Loucy (cell line): ENCODE data around the gene CDC42BPA.

ENCODE experiments used
- H2AFZ ChIP-seq: fragments of 200-600 bp; sonication (generic); 2 replicates; pipeline ENCODE4 v1.6.0; 2016; ENCODE audit warnings: antibody characterized with exemption, mild to moderate bottlenecking, low read length, moderate library complexity
- H3F3A ChIP-seq: fragments of 200-600 bp; 2 replicates; pipeline ENCODE4 v1.6.0; 2016; ENCODE audit warnings: antibody characterized with exemption, low read depth, mild to moderate bottlenecking
- H3K27me3 ChIP-seq: fragments of 200-600 bp; sonication (generic); 2 replicates; pipeline ENCODE4 v1.6.1; 2014; ENCODE audit warnings: low read length, mild to moderate bottlenecking; ENCODE audit not compliant: insufficient read depth, poor library complexity, severe bottlenecking
- H3K36me3 ChIP-seq: fragments of 200-600 bp; sonication (generic); 2 replicates; pipeline ENCODE4 v1.6.1; 2016; ENCODE audit warnings: low read length; ENCODE audit not compliant: insufficient read depth
- H3K4me1 ChIP-seq: fragments of 200-600 bp; sonication (generic); 2 replicates; pipeline ENCODE4 v1.5.1; 2014; ENCODE audit warnings: low read length, mild to moderate bottlenecking; ENCODE audit not compliant: insufficient read depth, poor library complexity, severe bottlenecking
- H3K4me2 ChIP-seq: fragments of 200-600 bp; sonication (generic); 2 replicates; pipeline ENCODE4 v1.6.0; 2014; ENCODE audit warnings: antibody characterized with exemption, low read length, low read depth, mild to moderate bottlenecking; ENCODE audit not compliant: poor library complexity, severe bottlenecking
- H3K4me3 ChIP-seq: fragments of 200-600 bp; sonication (generic); 2 replicates; pipeline ENCODE4 v1.5.1; 2014; ENCODE audit warnings: low read length, mild to moderate bottlenecking, mixed read lengths; ENCODE audit not compliant: poor library complexity, severe bottlenecking
- H3K79me2 ChIP-seq: fragments of 200-600 bp; sonication (generic); 2 replicates; pipeline ENCODE4 v1.6.1; 2014; ENCODE audit warnings: low read length; ENCODE audit not compliant: insufficient read depth
- H3K9ac ChIP-seq: fragments of 200-600 bp; sonication (generic); 2 replicates; pipeline ENCODE4 v1.6.0; 2014; ENCODE audit warnings: mild to moderate bottlenecking, low read depth, low read length, moderate library complexity; ENCODE audit not compliant: poor library complexity, severe bottlenecking
- H3K9me2 ChIP-seq: fragments of 200-600 bp; sonication (generic); replicated peaks from 2 replicates; pipeline ENCODE4 v1.6.1; 2016; ENCODE audit warnings: low read depth, low read length, mixed read lengths
- H3K9me3 ChIP-seq: fragments of 200-600 bp; sonication (generic); 2 replicates; pipeline ENCODE4 v1.6.1; 2014; ENCODE audit warnings: mild to moderate bottlenecking, antibody characterized with exemption, low read length, low read depth; ENCODE audit not compliant: insufficient read depth
- H4K20me1 ChIP-seq: fragments of 200-600 bp; sonication (generic); 2 replicates; pipeline ENCODE4 v1.6.0; 2014; ENCODE audit warnings: antibody characterized with exemption, low read length, mild to moderate bottlenecking; ENCODE audit not compliant: insufficient read depth, poor library complexity, severe bottlenecking
- EZH2phosphoT487 ChIP-seq: fragments of 200-600 bp; IDR thresholded peaks from 2 replicates; pipeline ENCODE4 v1.6.1; 2018; ENCODE audit warnings: antibody characterized with exemption, mild to moderate bottlenecking, moderate library complexity, borderline replicate concordance
- TF ChIP-seq, protein P1 (sequence below): fragments of 200-600 bp; sonication (generic); conservative IDR thresholded peaks from 2 replicates; pipeline ENCODE4 v1.5.1; 2014; ENCODE audit warnings: mild to moderate bottlenecking, antibody characterized with exemption, low read length

CDC42BPA gene

GRCh38 chr1:226995365-226996332, 322.6 kb downstream of the CDC42BPA start:
- H3K9ac ChIP-seq = no peak overlapping the region
- no peaks in the 10 kb centered on the region for H3F3A ChIP-seq
- no peaks in the 10 kb centered on the region for H3K9me3 ChIP-seq
- no peak overlapping the region for H3K4me3 ChIP-seq
- no peak for TF ChIP-seq EZH2phosphoT487
- TF ChIP-seq, protein P1, sequence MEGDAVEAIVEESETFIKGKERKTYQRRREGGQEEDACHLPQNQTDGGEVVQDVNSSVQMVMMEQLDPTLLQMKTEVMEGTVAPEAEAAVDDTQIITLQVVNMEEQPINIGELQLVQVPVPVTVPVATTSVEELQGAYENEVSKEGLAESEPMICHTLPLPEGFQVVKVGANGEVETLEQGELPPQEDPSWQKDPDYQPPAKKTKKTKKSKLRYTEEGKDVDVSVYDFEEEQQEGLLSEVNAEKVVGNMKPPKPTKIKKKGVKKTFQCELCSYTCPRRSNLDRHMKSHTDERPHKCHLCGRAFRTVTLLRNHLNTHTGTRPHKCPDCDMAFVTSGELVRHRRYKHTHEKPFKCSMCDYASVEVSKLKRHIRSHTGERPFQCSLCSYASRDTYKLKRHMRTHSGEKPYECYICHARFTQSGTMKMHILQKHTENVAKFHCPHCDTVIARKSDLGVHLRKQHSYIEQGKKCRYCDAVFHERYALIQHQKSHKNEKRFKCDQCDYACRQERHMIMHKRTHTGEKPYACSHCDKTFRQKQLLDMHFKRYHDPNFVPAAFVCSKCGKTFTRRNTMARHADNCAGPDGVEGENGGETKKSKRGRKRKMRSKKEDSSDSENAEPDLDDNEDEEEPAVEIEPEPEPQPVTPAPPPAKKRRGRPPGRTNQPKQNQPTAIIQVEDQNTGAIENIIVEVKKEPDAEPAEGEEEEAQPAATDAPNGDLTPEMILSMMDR = no peak
- H3K4me1 ChIP-seq = no peaks in the 10 kb centered on the region
- H3K27me3 ChIP-seq = no peaks in the 10 kb centered on the region
- H2AFZ ChIP-seq = no peak overlapping the region
- H3K4me2 ChIP-seq = no peak overlapping the region
- no peaks in the 10 kb centered on the region for H4K20me1 ChIP-seq
- H3K79me2 ChIP-seq = no peaks in the 10 kb centered on the region
- no peaks in the 10 kb centered on the region for H3K36me3 ChIP-seq
- H3K9me2 ChIP-seq = no peaks in the 10 kb centered on the region

DNA sequence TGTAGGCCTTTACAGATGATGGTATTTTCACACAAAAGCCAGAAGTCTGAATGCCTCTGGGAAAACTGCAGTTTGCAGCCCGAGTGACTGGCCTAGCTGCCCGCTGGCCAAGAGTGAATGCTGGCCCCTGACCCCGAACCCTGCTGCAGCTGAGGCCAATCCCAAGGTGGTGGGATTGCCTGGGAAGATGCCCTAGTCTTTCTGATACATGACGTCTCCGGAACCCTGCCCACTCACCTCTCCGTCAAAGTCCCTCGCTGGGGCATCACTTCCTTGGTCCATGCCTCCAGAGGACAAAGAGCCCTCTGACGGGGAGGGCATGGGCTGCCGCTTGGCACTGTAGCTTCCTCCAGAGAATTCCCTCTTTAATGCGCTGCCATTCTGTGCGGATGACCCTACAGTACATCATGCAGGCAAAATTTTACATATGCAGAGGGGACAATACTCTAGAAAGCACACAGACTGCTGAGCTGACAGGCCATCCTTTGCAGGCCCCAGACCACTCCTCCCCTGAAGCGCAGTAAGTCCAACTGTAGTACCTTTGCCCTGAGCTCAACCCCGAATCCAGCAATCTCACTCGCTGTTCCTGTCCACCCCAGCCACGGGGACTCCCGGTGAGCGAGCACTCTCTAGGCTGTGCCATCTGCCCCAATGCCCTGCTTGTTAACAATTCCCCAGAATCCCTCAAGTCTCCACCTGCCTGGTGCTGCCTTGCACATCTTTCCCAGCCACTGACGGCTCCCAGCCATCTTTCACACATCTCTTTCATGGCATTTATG, 323.5 kb downstream of the CDC42BPA start:
- Histone ChIP-seq H3K79me2 (no peaks in the 10 kb centered on the region), H3K4me2 (no peak overlapping the region), H3K9ac (no peak overlapping the region), H3K4me3 (no peak overlapping the region), H3K27me3 (no peaks in the 10 kb centered on the region), H3K9me2 (no peaks in the 10 kb centered on the region), H2AFZ (no peak overlapping the region), H3K4me1 (no peaks in the 10 kb centered on the region), H4K20me1 (no peaks in the 10 kb centered on the region), H3K9me3 (no peaks in the 10 kb centered on the region), H3K36me3 (no peaks in the 10 kb centered on the region), H3F3A (no peaks in the 10 kb centered on the region)
- TF ChIP-seq, protein P1 = no peak
- no peak for TF ChIP-seq EZH2phosphoT487

DNA sequence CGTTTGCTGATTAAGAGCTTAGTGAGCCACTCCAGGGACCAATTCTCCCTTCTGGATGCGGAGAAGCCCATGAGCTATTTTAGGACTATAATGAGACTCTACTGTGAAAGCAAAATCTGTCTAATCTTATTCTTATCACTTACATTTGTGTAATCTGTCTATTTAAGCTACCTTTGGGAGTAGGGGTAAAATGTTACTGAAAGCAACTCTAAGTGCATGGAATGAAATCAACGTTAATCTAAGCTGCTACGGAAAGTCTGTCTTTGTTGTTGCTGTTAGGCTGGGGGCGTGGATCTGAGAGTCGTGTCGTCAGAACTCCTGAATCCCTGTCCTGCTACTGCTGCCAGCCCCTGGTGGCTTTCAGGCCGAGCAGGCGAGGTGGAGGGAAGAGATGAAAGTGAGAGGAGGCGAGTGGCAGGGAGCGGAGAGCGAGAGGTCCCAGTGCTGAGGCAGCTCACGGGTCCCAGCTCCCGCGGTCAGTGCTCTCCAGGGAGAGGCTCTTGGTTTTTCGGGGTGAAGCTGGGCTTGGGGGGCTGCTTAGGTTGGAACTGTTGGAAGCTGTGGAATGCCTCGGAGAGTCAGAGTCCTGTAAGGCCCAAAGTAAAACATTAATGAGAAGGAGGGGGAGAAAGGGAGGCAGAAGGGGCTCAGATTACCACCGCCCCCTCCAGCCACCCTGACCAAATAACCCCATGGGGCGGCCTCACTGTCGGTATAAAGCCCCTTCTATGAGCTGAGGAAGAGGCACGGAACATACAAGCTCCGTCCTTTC, 324.3 kb downstream of the CDC42BPA start:
- no peaks in the 10 kb centered on the region for H3K9me3 ChIP-seq
- H3K27me3 ChIP-seq = no peaks in the 10 kb centered on the region
- no peaks in the 10 kb centered on the region for H3F3A ChIP-seq
- TF ChIP-seq, protein P1 = no peak
- TF ChIP-seq EZH2phosphoT487 = no peak
- no peaks in the 10 kb centered on the region for H4K20me1 ChIP-seq
- no peak overlapping the region for H2AFZ ChIP-seq
- H3K4me1 ChIP-seq = no peaks in the 10 kb centered on the region
- H3K9ac ChIP-seq = no peak overlapping the region
- H3K79me2 ChIP-seq = no peaks in the 10 kb centered on the region
- H3K4me3 ChIP-seq = no peak overlapping the region
- no peaks in the 10 kb centered on the region for H3K9me2 ChIP-seq
- no peak overlapping the region for H3K4me2 ChIP-seq
- no peaks in the 10 kb centered on the region for H3K36me3 ChIP-seq
